Islet precursor cell (in vitro differentiated cells): ENCODE measurements around the gene PHETA1.

ENCODE experiments used
- DNase-seq: peaks from one replicate; pipeline ENCODE4 v3.0.0-alpha.2; 2018

The PHETA1 gene

GRCh38 chr12:111368291-111368787, 556 bp downstream of the PHETA1 start:
- no peak for DNase-seq

- peak; percentile 80 for DNase-seq
Measured at GRCh38 chr12:111367661-111368221, 1.2 kb downstream of the PHETA1 start.

- no peak for DNase-seq
Measured at GRCh38 chr12:111366583-111366982, 2.3 kb downstream of the PHETA1 start.

DNA sequence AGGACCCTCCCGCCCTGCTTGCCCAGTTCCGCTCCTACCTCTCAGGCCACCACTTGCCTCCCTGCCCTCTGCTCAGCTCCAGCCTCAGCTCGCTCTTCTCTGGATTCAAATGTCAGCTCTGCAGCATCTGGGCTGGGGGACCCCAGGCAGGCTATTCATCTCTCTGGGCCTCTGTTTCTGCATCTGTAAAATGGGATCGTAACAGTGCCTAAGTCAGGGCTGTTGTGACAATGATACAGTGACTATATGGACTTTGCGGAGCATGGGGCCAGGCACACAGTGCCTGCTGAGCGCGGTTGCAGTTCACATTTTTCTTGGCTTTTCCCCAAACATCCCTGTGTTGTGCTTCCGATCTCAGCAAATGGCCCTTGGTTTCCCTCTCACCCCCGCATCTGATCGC, 2.8 kb downstream of the PHETA1 start:
- no peak for DNase-seq

DNA sequence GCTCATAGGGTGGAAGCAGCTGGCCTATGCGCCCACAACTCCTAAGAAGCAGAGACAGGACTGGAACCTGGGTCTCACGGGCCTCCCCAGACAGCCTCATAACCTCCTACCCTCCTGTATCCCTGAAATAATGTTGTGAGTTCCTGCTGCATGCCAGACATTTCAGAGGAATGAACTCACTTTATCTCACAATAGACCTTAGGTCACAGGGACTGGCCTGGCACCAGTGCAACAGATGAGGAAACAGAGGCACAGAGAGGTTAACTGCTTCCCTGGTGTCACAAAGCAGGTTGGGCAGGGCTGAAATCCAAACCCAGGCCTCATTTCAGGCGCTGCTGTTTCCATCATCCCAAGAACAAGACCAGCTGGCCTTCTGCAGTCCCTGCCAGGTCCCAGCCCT, 5.3 kb downstream of the PHETA1 start:
- DNase-seq: peak; percentile 74

DNA sequence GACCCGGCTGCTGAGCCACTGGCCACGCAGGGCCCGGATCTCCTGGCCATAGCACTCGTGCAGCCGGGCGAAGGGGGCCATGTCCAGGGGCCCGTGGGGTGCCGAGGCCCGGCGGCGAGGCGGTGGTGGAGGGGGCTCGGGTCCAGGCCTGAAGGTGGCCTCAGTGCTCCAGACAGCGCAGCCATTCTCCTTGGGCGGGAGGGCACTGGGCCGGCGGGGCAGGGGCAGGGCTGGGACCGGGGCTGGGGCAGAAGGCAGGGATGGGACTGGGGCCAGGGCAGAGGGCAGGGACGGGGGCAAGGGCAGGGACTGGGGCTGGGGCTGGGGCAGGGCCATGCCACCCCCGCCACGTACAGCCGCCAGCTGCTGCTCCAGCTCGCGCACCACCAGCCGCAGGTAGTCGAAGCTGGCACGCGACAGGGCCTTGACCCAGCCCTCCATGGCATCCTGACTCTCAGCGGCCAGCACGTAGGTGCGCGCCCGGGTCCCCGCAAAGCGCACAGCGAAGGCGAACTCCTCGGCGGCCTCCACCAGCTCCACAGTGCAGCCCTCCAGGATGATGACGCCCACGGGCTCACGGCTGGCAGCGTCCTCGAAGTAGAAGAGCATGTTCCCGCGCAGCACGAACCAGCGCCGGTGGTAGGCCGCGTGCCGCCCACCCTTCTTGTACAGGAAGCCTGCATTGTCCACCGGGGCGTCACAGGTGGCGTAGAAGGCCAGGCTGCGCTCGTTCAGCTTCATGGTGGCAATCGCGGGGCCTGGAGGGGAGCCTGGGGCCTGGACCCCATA, 6.0 kb downstream of the PHETA1 start:
- no peak for DNase-seq

- DNase-seq: peak; percentile 88
Measured at GRCh38 chr12:111361717-111362576, 6.9 kb downstream of the PHETA1 start.

DNA sequence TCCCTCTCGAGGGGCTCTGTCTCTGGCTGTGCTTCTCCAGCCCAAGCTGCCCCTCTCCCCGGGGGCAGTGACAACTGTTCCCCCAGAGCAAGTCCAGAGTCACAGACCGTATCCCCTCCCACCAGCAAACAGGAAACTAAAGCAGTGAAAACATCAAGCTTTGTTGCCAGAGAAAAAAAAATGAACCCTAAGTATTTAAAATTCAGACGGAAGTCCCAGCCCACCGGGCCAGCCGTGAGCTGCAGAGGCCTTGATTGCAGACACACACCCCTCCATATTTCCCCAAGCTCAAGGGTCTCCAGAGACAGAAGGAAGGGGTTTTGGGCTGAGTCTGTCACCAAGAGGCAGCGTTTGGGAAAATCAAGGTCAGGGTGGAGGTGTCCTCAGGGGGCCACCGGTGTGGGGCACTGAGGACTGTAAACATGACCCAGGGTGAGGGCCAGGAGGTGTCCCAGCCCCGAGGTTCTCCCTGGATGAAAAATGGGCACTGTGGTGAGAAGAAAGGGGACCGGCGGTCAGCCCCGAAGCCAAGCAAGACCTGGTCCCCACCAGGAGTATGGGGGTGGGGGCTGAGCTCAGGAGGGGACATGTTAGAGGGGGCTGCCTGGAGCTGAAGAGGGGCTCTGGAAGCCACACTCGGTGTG, 7.7 kb downstream of the PHETA1 start:
- no peak for DNase-seq

DNA sequence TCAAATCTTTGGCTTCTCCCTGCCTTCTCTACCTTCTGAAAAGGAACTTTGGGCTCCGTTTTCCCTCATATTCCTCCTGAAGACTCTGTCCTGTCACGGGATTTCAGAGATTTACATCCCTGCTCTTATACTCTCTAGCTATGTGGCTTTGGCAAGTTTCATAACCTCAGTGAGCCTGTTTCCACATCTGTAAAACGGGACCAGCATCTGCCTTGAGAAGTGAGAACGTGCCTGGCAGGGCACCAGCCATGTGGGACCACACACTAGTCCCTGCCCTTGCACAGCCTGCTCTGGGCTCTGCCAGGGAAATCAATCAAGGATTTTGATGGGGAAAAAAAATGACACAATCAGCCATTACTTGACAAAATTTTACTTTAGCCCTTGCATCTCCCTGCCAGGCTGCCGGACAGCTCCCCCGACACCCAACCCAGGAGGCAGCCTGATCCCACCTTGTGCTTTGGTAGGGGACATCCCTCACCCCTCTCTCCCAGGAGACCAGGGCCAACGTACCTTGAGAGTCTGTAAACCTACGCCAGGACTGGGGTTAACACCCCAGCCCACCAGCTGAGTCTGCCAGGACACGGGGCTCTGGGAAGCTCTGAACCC, 8.5 kb downstream of the PHETA1 start:
- DNase-seq: no peak

- no peak for DNase-seq
Measured at GRCh38 chr12:111359914-111360276, 9.0 kb downstream of the PHETA1 start.

DNA sequence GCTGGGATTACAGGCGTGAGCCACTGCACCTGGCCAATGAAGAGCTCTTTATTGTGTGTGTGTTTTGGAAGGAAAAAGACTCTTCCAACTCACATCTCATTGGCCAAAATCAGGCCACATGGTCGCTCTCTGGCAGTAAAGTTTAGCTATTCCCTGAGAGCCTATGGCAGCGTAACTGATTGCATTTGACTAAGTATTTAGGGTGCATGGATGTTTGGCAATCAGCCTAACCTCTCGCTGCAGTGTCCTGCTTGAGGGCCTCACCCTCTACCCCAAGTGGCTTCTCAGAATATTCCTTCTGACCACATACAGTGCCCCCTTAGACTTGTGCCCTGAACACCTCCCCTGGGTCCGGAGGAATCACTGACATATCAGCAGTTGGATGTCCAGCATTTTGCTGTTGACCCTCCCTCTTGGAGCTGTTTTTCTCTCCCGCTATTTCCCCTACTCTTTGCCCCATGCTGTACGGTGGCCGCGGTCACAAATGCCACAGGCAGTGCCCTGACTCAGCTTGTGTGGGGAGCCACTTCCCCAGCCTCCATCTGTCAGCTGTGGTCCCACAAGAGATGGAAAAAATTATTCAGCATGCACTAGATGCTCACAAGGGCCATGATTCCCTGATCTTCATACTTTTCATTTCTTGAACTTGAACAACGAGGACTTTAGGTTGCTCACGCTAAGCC, 9.5 kb downstream of the PHETA1 start:
- no peak for DNase-seq

DNA sequence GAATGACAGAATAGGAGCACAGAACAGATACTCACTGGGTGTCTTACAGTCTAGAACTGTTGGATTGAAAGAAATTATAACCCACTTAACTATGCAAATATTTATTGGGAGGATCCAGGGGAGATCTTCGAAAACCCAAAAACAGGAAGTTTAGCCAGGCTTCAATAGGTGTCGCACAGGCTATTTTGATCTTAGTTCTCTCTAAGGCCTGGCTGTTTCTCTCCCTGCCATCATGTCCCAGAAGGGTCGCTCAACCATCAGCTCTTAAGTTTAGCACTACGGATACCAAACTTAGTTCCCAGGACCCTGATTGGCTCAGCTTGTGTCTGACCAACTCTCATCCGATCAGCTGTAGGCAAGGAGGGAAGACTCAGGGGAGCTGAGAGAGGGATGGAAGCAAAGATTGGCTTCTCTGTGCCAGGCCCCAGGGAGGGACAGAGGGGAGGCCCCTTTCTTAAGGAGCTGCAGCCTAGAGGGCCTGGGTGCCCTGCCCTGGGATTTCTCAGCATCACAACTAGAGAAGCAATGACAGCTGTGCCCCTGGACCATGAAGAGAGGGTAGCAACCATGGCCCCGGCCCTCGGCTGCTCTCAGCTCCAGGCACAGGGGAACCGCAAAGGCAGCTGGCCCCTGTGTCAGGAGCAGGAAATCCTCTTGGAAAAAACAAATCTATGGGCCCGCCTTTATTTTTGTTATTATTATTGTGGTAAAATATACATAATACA, 13.5 kb downstream of the PHETA1 start:
- DNase-seq: no peak

GRCh38 chr12:111354511-111354910, 14.4 kb downstream of the PHETA1 start:
- no peak for DNase-seq

GRCh38 chr12:111353603-111354295, 15.1 kb downstream of the PHETA1 start:
- peak; percentile 75 for DNase-seq

DNA sequence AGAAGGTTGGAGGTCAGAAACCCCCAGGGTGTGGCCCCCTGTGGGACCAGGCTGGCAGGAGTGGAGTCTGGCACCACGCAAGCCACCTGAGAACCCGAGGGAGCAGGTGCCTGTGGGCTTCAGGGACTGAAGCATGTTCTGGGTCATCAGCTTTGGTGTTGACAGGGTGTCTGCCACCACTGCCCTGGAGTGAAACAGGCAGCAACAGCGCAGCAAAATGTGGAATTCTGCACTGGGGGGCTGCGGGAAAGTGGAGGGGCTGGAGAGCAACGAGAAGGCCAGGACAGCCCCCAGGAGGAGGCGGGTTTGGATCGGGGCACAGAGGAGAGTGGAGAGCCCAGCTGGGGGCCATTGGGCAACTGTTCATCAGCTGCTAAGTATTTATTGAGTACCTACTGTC, 15.9 kb downstream of the PHETA1 start:
- DNase-seq: no peak

- DNase-seq: no peak
Measured at GRCh38 chr12:111352296-111352993, 16.4 kb downstream of the PHETA1 start.

DNA sequence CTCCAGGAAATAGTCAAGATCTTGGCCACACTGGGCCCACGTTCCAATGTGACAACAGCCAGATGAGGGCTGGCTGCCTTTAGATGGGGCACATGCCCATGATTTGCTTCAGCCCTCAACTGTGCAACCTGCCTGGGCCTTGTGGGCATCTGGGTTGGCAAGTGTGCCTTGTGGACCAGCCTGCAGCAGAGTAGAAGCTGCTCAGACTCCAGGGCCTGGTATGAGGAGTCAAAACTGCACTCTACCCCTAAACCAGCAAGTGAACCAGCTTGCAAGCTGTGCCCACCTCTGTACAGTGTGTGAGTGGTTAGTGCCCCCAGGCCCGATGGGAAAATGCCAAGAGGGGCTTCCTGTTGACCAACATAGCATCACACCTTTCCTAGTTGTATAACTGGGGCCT, 17.9 kb downstream of the PHETA1 start:
- no peak for DNase-seq

DNA sequence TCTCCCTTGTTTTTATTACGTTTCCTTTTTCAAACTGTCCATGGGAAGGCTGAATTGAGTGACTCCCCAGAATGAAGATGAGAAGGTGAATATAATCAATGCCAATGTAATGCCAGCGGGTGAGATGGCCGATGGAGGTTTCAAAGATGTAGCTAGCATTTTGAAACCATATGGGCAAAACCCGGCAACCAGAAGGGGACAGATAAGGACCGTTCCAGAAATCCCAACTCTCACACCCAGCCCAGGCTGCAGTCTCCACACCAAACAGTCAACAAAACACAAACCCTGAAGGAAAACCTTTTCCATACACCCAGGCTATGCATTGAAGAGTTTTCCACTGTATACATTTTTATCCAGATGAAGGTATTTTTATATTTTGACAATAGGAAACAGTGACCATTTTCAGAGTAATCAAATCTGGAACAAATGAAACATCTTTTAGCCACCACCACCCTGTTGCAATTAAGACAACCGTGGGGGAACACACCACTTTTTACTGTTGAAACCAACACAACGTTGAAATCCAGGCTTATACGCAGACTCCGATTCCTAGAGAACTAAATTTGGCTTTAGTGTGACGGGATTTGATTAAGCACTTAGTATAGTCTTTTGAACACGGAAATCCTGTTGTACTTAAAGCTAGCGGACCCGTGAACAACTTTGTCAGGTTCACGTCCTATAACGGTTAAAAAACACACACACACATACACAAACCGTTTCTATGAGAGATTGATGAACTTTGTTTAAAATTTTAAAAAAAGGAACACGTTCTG, 19.0 kb downstream of the PHETA1 start:
- no peak for DNase-seq

DNA sequence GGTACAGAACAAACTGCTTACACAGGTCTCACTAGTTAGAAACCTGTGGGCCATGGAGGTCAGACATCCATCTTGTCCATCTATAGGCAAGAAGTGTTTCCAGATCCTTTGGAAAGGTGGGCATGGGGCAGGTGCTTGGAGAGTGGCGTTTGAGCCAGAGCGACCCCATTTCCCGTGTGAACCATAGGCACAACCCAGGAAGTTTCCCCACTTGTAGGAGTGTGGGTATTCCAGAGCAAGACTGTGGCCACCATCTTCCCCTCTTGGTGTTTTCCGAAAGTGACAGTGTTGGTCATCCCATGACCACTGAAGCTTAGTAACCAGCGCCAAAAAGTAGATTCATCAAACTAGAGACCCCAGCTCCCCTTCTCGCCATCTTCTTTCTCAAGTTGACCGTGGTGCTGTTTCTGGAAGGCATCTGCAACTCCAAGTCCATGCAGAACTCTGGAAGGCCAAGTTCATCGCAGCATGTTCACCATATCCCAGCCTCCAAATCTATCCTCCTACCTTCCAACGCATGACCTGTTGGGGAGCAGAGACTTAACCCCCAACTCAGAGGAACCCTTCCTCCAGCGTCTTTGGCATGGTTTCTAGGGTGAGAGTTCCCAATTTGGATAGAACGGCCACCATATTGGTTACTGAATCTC, 19.7 kb downstream of the PHETA1 start:
- DNase-seq: no peak
